Smooth muscle cell (in vitro differentiated cells): ENCODE measurements around the gene ATP6V1D. TPM values are rescaled to one million over a fixed set of nuclear protein-coding genes. Genes with fewer than 3 reads are reported as not detected.

Experiments used
- DNase-seq: peaks from one replicate; lab custom pipeline; 2025; ENCODE audit not compliant: unreplicated experiment; lab: John Stamatoyannopoulos, UW
- H2AFZ ChIP-seq: fragments of 200-600 bp; sonication (generic); 2 replicates; pipeline ENCODE4 v1.6.0; 2016; ENCODE audit warnings: antibody characterized with exemption, low read depth, mild to moderate bottlenecking
- H3F3A ChIP-seq: fragments of 200-600 bp; sonication (generic); 2 replicates; pipeline ENCODE4 v1.6.0; 2017; ENCODE audit warnings: antibody characterized with exemption, low read depth
- H3K27ac ChIP-seq: fragments of 200-600 bp; sonication (generic); 2 replicates; pipeline ENCODE4 v1.5.1; 2016; ENCODE audit warnings: low read depth, mild to moderate bottlenecking
- H3K27me3 ChIP-seq: fragments of 200-600 bp; sonication (generic); 2 replicates; pipeline ENCODE4 v1.6.1; 2016; ENCODE audit warnings: low read depth, mild to moderate bottlenecking
- H3K36me3 ChIP-seq: fragments of 200-600 bp; sonication (generic); 2 replicates; pipeline ENCODE4 v1.5.1; 2016; ENCODE audit warnings: low read depth
- H3K4me1 ChIP-seq: fragments of 200-600 bp; sonication (generic); 2 replicates; pipeline ENCODE4 v1.5.1; 2016; ENCODE audit warnings: low read depth
- H3K4me2 ChIP-seq: fragments of 200-600 bp; sonication (generic); 2 replicates; pipeline ENCODE4 v1.6.0; 2016; ENCODE audit warnings: mild to moderate bottlenecking
- H3K4me3 ChIP-seq: fragments of 200-600 bp; sonication (generic); 2 replicates; pipeline ENCODE4 v1.5.1; 2016; ENCODE audit warnings: mild to moderate bottlenecking
- H3K79me2 ChIP-seq: fragments of 200-600 bp; sonication (generic); 2 replicates; pipeline ENCODE4 v1.6.0; 2016; ENCODE audit warnings: low read depth, mild to moderate bottlenecking
- H3K9ac ChIP-seq: fragments of 200-600 bp; sonication (generic); 2 replicates; pipeline ENCODE4 v1.6.0; 2016; ENCODE audit warnings: low read depth
- H3K9me3 ChIP-seq: fragments of 200-600 bp; sonication (generic); replicated peaks from 2 replicates; pipeline ENCODE4 v1.5.1; 2016; ENCODE audit warnings: low read depth
- H4K20me1 ChIP-seq: fragments of 200-600 bp; sonication (generic); 2 replicates; pipeline ENCODE4 v1.6.0; 2016; ENCODE audit warnings: low read depth
- CTCF ChIP-seq: fragments of 200-600 bp; sonication (generic); IDR thresholded peaks from 2 replicates; pipeline ENCODE4 v1.5.1; 2017; ENCODE audit warnings: borderline replicate concordance, mild to moderate bottlenecking, antibody characterized with exemption; ENCODE audit not compliant: insufficient read depth, poor library complexity, severe bottlenecking
- WGBS: methylation state at CpG from one replicate; pipeline ENCODE4 v1.1.7; 2016; ENCODE audit warnings: low lambda C conversion rate; 5-methylcytosine and 5-hydroxymethylcytosine counted together
- polyA plus RNA-seq: library from polyadenylated mRNA; unstranded; fragments of >200 nt; fragmentation: Nextera tagmentation; extraction: Ambion mirVana; gene quantifications from 2 replicates; pipeline ENCODE4 v1.2.1, GENCODE V29; 2016
- total RNA-seq: library from RNA; depleted of rRNA; stranded (reverse); fragments of >200 nt; gene quantifications from 2 replicates; pipeline ENCODE4 v1.2.3, GENCODE V29; 2014

The ATP6V1D gene
- total and polyA plus RNA-seq, 2 experiments from 2014 or later = 95.2 to 119 TPM

DNA sequence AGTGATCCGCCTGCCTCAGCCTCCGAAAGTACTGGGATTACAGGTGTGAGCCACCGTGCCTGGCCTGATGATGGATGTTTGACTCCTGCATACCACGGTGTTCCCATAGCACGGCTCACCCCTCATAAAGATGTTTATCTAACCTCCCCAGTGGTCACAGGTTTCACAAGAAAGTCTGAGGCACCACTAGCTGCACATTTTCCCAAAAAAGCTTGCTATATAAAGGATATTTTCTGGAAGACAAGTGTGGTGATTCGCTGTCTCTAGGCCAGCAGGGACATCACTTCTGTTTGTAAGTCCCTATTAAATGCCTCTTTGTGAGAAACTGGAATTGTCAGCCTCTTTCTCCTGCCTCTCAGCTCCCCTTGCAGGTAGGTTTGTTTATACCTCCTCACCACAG is 34.1 kb upstream of the ATP6V1D start:
- no peak overlapping the region for H3K4me3 ChIP-seq
- H3K9ac ChIP-seq = no peak overlapping the region
- no peaks in the 10 kb centered on the region for H3K79me2 ChIP-seq
- H3K9me3 ChIP-seq = no peaks in the 10 kb centered on the region
- H4K20me1 ChIP-seq = no peaks in the 10 kb centered on the region
- H3K27ac ChIP-seq = no peak overlapping the region
- WGBS = 60% methylated on average over 6 of the region's 6 CpGs
- H3F3A ChIP-seq = no peaks in the 10 kb centered on the region
- DNase-seq = no peak
- H3K36me3 ChIP-seq = no peaks in the 10 kb centered on the region
- H2AFZ ChIP-seq = no peak overlapping the region
- H3K27me3 ChIP-seq = no peaks in the 10 kb centered on the region
- no peak overlapping the region for H3K4me2 ChIP-seq
- no peak for TF ChIP-seq CTCF
- H3K4me1 ChIP-seq = no peaks in the 10 kb centered on the region

GRCh38 chr14:67392800-67393199 is 33.2 kb upstream of the ATP6V1D start:
- Histone ChIP-seq H3K4me1 (no peaks in the 10 kb centered on the region), H3K36me3 (no peaks in the 10 kb centered on the region), H3K9ac (no peak overlapping the region), H3K79me2 (no peaks in the 10 kb centered on the region), H3K9me3 (no peaks in the 10 kb centered on the region), H3K4me2 (no peak overlapping the region), H4K20me1 (no peaks in the 10 kb centered on the region), H3K27ac (no peak overlapping the region), H3K4me3 (no peak overlapping the region), H3F3A (no peaks in the 10 kb centered on the region), H3K27me3 (no peaks in the 10 kb centered on the region), H2AFZ (no peak overlapping the region)
- TF ChIP-seq CTCF = no peak
- WGBS = 95% methylated on average over 9 of the region's 9 CpGs
- DNase-seq = no peak

DNA sequence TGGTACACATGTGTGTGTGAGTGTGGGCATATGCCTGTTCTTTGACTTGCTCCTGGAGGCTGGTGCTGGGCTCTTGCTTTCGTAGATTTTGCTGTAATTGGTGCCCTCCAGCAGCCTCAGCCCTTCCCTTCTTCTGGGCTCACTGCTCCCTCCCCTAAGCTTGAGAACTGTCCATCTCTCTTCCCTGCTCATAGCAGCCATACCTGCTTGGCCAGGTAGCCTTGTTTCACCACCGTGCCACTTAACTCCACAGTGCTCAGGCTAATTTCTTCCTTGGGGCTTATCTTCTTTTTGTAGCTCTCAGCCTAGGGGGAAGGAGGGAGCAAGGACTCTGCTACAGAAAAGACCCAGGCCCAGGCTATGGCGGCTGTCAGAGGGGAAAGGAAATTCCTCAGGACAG is 32.5 kb upstream of the ATP6V1D start:
- Histone ChIP-seq H3K4me2 (no peak overlapping the region), H3K9me3 (no peaks in the 10 kb centered on the region), H3K27ac (no peak overlapping the region), H4K20me1 (no peaks in the 10 kb centered on the region), H2AFZ (no peak overlapping the region), H3F3A (no peaks in the 10 kb centered on the region), H3K36me3 (no peaks in the 10 kb centered on the region), H3K79me2 (no peaks in the 10 kb centered on the region), H3K27me3 (no peaks in the 10 kb centered on the region), H3K4me1 (no peaks in the 10 kb centered on the region), H3K4me3 (no peak overlapping the region), H3K9ac (no peak overlapping the region)
- no peak for TF ChIP-seq CTCF
- DNase-seq = no peak
- 56% methylated on average over 3 of the region's 3 CpGs for WGBS

DNA sequence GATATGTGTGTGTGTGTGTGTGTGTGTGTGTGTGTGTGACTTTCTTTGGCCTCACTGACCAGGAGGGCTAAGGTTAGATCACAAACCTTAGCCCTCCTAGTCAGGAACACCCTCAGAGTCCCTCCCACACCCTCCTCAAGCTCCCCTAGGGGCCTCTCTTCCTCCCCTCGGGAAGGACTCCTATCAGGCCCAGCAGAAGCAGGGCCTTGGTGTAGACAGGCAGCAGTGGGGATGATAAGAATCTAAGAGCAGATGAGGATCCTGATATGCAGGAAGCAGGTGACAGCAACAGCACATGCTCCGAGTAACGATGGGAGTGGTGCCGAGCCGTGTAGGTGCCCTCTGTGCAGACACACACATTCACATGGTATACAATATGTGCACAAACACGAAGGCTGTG is 31.7 kb upstream of the ATP6V1D start:
- Histone ChIP-seq H3K4me3 (no peak overlapping the region), H3K9me3 (no peaks in the 10 kb centered on the region), H4K20me1 (no peaks in the 10 kb centered on the region), H3K9ac (no peak overlapping the region), H3K27me3 (no peaks in the 10 kb centered on the region), H3K36me3 (no peaks in the 10 kb centered on the region), H3F3A (no peaks in the 10 kb centered on the region), H3K79me2 (no peaks in the 10 kb centered on the region), H3K4me1 (no peaks in the 10 kb centered on the region), H2AFZ (no peak overlapping the region), H3K27ac (no peak overlapping the region), H3K4me2 (no peak overlapping the region)
- DNase-seq = no peak
- TF ChIP-seq CTCF = no peak
- 72% methylated on average over 6 of the region's 6 CpGs for WGBS
